IMR-90 (cell line): Measurements from ENCODE around the gene NEUROD4. TPM values are rescaled to one million over a fixed set of nuclear protein-coding genes. Genes with fewer than 3 reads are reported as not detected.

Source experiments
- ATAC-seq: fragments of 200-7000 bp; cut with Tn5 transposase; 2 replicates; pipeline ENCODE4 v1.9.1; 2020; ENCODE audit warnings: low read depth, mild to moderate bottlenecking, moderate library complexity
- BruUV-seq: library from RNA; stranded (reverse); fragments of 400-500 nt; replicated peaks from 2 replicates; lab custom pipeline; 2021; lab: Mats Ljungman, UMichigan
- CTCF ChIA-PET: fragments of 300-600 bp; formaldehyde crosslinking; extraction: SDS; loops from one replicate; lab custom pipeline; 2021; ENCODE audit warnings: antibody characterized with exemption; lab: Yijun Ruan, JAX
- POLR2A ChIA-PET: fragments of 300-600 bp; sonication (Branson Sonifier 250); formaldehyde crosslinking; loops from one replicate; lab custom pipeline; 2022; ENCODE audit warnings: antibody characterized with exemption; ENCODE audit not compliant: unreplicated experiment; lab: Charles Lee
- DNase-seq: peaks from one replicate; pipeline ENCODE4 v3.0.0; 2013
- H2AFZ ChIP-seq: replicated peaks from 2 replicates; pipeline ENCODE3; 2013; ENCODE audit warnings: low read length, mild to moderate bottlenecking; ENCODE audit not compliant: poor library complexity
- H2AK5ac ChIP-seq: 2 replicates; pipeline ENCODE4 v1.6.1; 2013; ENCODE audit warnings: low read depth, low read length, inconsistent platforms
- H2AK9ac ChIP-seq: replicated peaks from 2 replicates; pipeline ENCODE3; 2013; ENCODE audit warnings: mild to moderate bottlenecking, low read depth, low read length, moderate library complexity; ENCODE audit not compliant: poor library complexity
- H2BK120ac ChIP-seq: 2 replicates; pipeline ENCODE4 v1.6.1; 2013; ENCODE audit warnings: low read depth, low read length, inconsistent platforms
- H2BK15ac ChIP-seq: 3 replicates; pipeline ENCODE4 v1.6.1; 2013; ENCODE audit warnings: low read depth, low read length, inconsistent platforms
- H2BK20ac ChIP-seq: 2 replicates; pipeline ENCODE4 v1.6.1; 2013; ENCODE audit warnings: low read depth, mild to moderate bottlenecking, inconsistent platforms, low read length, moderate library complexity
- H2BK5ac ChIP-seq: 2 replicates; pipeline ENCODE4 v1.6.1; 2013; ENCODE audit warnings: mild to moderate bottlenecking, low read depth, low read length, inconsistent platforms; ENCODE audit not compliant: poor library complexity, severe bottlenecking
- H3K14ac ChIP-seq: replicated peaks from 2 replicates; pipeline ENCODE4 v1.6.1; 2013; ENCODE audit warnings: low read depth, low read length, inconsistent platforms
- H3K18ac ChIP-seq: 2 replicates; pipeline ENCODE4 v1.6.1; 2013; ENCODE audit warnings: low read depth, low read length, control low read depth
- H3K23ac ChIP-seq: 2 replicates; pipeline ENCODE4 v1.6.1; 2013; ENCODE audit warnings: low read depth, low read length, inconsistent platforms
- H3K27ac ChIP-seq: 2 replicates; pipeline ENCODE4 v1.5.1; 2013; ENCODE audit warnings: mild to moderate bottlenecking, control low read depth, low read length; ENCODE audit not compliant: insufficient read depth
- H3K27me3 ChIP-seq: 2 replicates; pipeline ENCODE4 v1.6.1; 2013; ENCODE audit warnings: low read length; ENCODE audit not compliant: control insufficient read depth, insufficient read depth
- H3K36me3 ChIP-seq: 2 replicates; pipeline ENCODE4 v1.6.1; 2013; ENCODE audit warnings: low read length, mixed read lengths; ENCODE audit not compliant: control insufficient read depth, insufficient read depth
- H3K4ac ChIP-seq: 2 replicates; pipeline ENCODE4 v1.6.1; 2013; ENCODE audit warnings: low read depth, low read length, inconsistent platforms
- H3K4me1 ChIP-seq: 2 replicates; pipeline ENCODE4 v1.6.1; 2013; ENCODE audit warnings: low read length, mixed read lengths; ENCODE audit not compliant: control insufficient read depth, insufficient read depth
- H3K4me2 ChIP-seq: 2 replicates; pipeline ENCODE4 v1.6.1; 2013; ENCODE audit warnings: low read depth, mild to moderate bottlenecking, control low read depth, low read length, moderate library complexity
- H3K4me3 ChIP-seq: 2 replicates; pipeline ENCODE4 v1.5.1; 2013; ENCODE audit warnings: low read depth, mild to moderate bottlenecking, control low read depth, low read length, moderate library complexity; ENCODE audit not compliant: insufficient read depth
- H3K56ac ChIP-seq: 2 replicates; pipeline ENCODE4 v1.6.1; 2013; ENCODE audit warnings: low read length, inconsistent platforms; ENCODE audit not compliant: insufficient read depth; ENCODE audit errors: extremely low read depth
- H3K79me1 ChIP-seq, 2 experiments: 2 replicates each; pipeline ENCODE4 v1.6.1; 2013; ENCODE audit warnings: low read length in 2 of 2, inconsistent platforms in 1 of 2, low read depth in 1 of 2
- H3K9ac ChIP-seq: 2 replicates; pipeline ENCODE4 v1.6.1; 2013; ENCODE audit warnings: low read depth, low read length, control low read depth
- H3K9me1 ChIP-seq: 2 replicates; pipeline ENCODE4 v1.6.1; 2013; ENCODE audit warnings: low read length, inconsistent platforms; ENCODE audit not compliant: insufficient read depth
- H3K9me3 ChIP-seq: 2 replicates; pipeline ENCODE4 v1.6.1; 2013; ENCODE audit warnings: low read length; ENCODE audit not compliant: control insufficient read depth, insufficient read depth
- H4K20me1 ChIP-seq: 2 replicates; pipeline ENCODE4 v1.6.1; 2013; ENCODE audit warnings: low read length, inconsistent platforms; ENCODE audit not compliant: insufficient read depth
- H4K5ac ChIP-seq: 2 replicates; pipeline ENCODE4 v1.6.1; 2013; ENCODE audit warnings: mild to moderate bottlenecking, low read depth, low read length, control low read depth
- H4K8ac ChIP-seq, 2 experiments: 2 replicates each; pipeline ENCODE4 v1.6.1; 2013; ENCODE audit warnings: low read depth in 2 of 2, low read length in 2 of 2, control low read depth in 1 of 2, inconsistent platforms in 1 of 2
- H4K91ac ChIP-seq: 2 replicates; pipeline ENCODE4 v1.6.1; 2013; ENCODE audit warnings: low read depth, low read length, inconsistent platforms; ENCODE audit not compliant: insufficient read depth
- BHLHE40 ChIP-seq: fragments of 150-350 bp; IDR thresholded peaks from 2 replicates; pipeline ENCODE4 v1.6.1; 2016; ENCODE audit warnings: mild to moderate bottlenecking, low read depth, low read length
- CEBPB ChIP-seq: IDR thresholded peaks from 2 replicates; pipeline ENCODE4 v1.6.1; 2012; ENCODE audit warnings: low read depth, low read length, improper control_type of control experiment
- CHD1 ChIP-seq: IDR thresholded peaks from 2 replicates; pipeline ENCODE4 v1.6.1; 2012; ENCODE audit warnings: low read depth, low read length, improper control_type of control experiment
- POLR2A ChIP-seq: IDR thresholded peaks from 2 replicates; pipeline ENCODE4 v1.6.1; 2012; ENCODE audit warnings: mild to moderate bottlenecking, low read depth, low read length
- RCOR1 ChIP-seq: IDR thresholded peaks from 2 replicates; pipeline ENCODE4 v1.6.1; 2012; ENCODE audit warnings: mild to moderate bottlenecking, low read length, improper control_type of control experiment; ENCODE audit not compliant: insufficient replicate concordance
- RFX5 ChIP-seq: IDR thresholded peaks from 2 replicates; pipeline ENCODE4 v1.8.0; 2012; ENCODE audit warnings: low read depth, mild to moderate bottlenecking, low read length, moderate library complexity
- SMC3 ChIP-seq: fragments of 150-350 bp; IDR thresholded peaks from 2 replicates; pipeline ENCODE4 v1.6.1; 2016; ENCODE audit warnings: low read depth, mild to moderate bottlenecking, antibody characterized with exemption, low read length, moderate library complexity
- USF2 ChIP-seq: fragments of 150-350 bp; IDR thresholded peaks from 2 replicates; pipeline ENCODE4 v1.6.1; 2017; ENCODE audit warnings: mild to moderate bottlenecking, antibody characterized with exemption, low read length, low read depth
- WGBS, 2 experiments: methylation state at CpG; one replicate each; pipeline versions ENCODE4 v1.1.5 to v1.1.7; 2013; ENCODE audit warnings: missing lambda C conversion rate in 2 of 2; ENCODE audit not compliant: insufficient read length in 1 of 2; ENCODE audit errors: extremely low coverage in 2 of 2; 5-methylcytosine and 5-hydroxymethylcytosine counted together
- dilution Hi-C: fragments of 300-500 bp; cut with HindIII; formaldehyde crosslinking; loops from one replicate; pipeline ENCODE4 v1.14.3; 2018; ENCODE audit warnings: low sequenced_read_pairs; ENCODE audit not compliant: unreplicated experiment
- in situ Hi-C: fragments of 300-500 bp; cut with MboI; formaldehyde crosslinking; loops from 3 replicates; pipeline ENCODE4 v1.14.3; 2019; ENCODE audit warnings: low sequenced_read_pairs, inconsistent platforms, mixed read lengths
- intact Hi-C: fragments of 100-400 bp; cut with micrococcal nuclease; formaldehyde crosslinking; loops from 2 replicates; pipeline ENCODE4 v1.10.0; 2022
- polyA plus RNA-seq, 3 experiments: library from polyadenylated mRNA; depleted of rRNA; stranded (reverse); fragments of >200 nt; gene quantifications; 2 replicates each; pipeline ENCODE4 v1.2.3, GENCODE V29; 2012; ENCODE audit warnings: low replicate concordance in 1 of 3
- total RNA-seq: library from RNA; depleted of rRNA; stranded (reverse); fragments of >200 nt; gene quantifications from 2 replicates; pipeline ENCODE4 v1.2.3, GENCODE V29; 2012
- TF ChIP-seq, protein P1 (sequence below): conservative IDR thresholded peaks from 2 replicates; pipeline ENCODE4 v1.5.1; 2012; ENCODE audit warnings: mild to moderate bottlenecking, low read depth, low read length, improper control_type of control experiment
- TF ChIP-seq, protein P2 (sequence below): fragments of 150-350 bp; IDR thresholded peaks from 2 replicates; pipeline ENCODE4 v1.6.1; 2016; ENCODE audit warnings: low read depth, mild to moderate bottlenecking, low read length, moderate library complexity, borderline replicate concordance

NEUROD4 gene
- total and polyA plus RNA-seq, 2 of the 4 experiments (the other 2 are of a cell fraction): not detected

DNA sequence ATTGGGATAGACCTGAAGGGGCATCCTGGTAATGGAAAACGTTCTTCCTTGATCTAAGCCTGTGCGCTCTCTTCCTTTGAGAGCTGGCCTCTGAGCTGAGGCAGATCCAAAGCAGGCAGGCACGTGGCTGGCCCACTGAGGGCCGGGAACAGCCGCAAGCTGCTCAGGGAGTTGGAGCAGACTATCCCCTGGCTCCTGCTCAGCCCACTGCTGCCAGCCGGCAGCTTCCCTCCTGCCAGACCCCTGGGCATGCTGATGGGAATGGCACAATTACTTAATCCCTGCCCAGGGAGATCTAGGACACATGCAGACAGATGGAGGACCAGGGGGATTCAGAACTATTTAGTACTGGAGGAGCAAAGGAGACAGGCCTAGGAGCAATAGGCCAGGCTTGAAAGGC, 14.4 kb downstream of the NEUROD4 start:
- no peak overlapping the region for H3K18ac ChIP-seq
- POLR2A ChIA-PET: no interaction called here
- no peak overlapping the region for H2BK15ac ChIP-seq
- DNase-seq: no peak
- H3K27ac ChIP-seq: no peak overlapping the region
- no peak overlapping the region for H2AFZ ChIP-seq
- dilution Hi-C loops: no loop called here
- no peaks in the 10 kb centered on the region for H3K4me1 ChIP-seq
- CTCF ChIA-PET: no interaction called here
- ATAC-seq: no peak
- H4K8ac ChIP-seq: no peak overlapping the region
- no peak overlapping the region for H2AK5ac ChIP-seq
- H3K9me3 ChIP-seq: no peaks in the 10 kb centered on the region
- H3K27me3 ChIP-seq: no peaks in the 10 kb centered on the region
- H4K5ac ChIP-seq: no peak overlapping the region
- in situ Hi-C loops: no loop called here
- H4K91ac ChIP-seq: no peak overlapping the region
- H3K4me2 ChIP-seq: no peak overlapping the region
- no peak overlapping the region for H3K14ac ChIP-seq
- H3K36me3 ChIP-seq: no peaks in the 10 kb centered on the region
- WGBS, 2 experiments: 18% methylated on average over 4 of the region's 6 CpGs; no CpG with 5 or more reads in 1 of the 2 experiments
- H4K20me1 ChIP-seq: no peaks in the 10 kb centered on the region
- TF ChIP-seq, protein P1, sequence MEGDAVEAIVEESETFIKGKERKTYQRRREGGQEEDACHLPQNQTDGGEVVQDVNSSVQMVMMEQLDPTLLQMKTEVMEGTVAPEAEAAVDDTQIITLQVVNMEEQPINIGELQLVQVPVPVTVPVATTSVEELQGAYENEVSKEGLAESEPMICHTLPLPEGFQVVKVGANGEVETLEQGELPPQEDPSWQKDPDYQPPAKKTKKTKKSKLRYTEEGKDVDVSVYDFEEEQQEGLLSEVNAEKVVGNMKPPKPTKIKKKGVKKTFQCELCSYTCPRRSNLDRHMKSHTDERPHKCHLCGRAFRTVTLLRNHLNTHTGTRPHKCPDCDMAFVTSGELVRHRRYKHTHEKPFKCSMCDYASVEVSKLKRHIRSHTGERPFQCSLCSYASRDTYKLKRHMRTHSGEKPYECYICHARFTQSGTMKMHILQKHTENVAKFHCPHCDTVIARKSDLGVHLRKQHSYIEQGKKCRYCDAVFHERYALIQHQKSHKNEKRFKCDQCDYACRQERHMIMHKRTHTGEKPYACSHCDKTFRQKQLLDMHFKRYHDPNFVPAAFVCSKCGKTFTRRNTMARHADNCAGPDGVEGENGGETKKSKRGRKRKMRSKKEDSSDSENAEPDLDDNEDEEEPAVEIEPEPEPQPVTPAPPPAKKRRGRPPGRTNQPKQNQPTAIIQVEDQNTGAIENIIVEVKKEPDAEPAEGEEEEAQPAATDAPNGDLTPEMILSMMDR: no peak
- TF ChIP-seq SMC3 (no peak), BHLHE40 (no peak), RCOR1 (no peak), POLR2A (no peak), CEBPB (no peak), CHD1 (no peak), USF2 (no peak), RFX5 (no peak)
- TF ChIP-seq, protein P2, sequence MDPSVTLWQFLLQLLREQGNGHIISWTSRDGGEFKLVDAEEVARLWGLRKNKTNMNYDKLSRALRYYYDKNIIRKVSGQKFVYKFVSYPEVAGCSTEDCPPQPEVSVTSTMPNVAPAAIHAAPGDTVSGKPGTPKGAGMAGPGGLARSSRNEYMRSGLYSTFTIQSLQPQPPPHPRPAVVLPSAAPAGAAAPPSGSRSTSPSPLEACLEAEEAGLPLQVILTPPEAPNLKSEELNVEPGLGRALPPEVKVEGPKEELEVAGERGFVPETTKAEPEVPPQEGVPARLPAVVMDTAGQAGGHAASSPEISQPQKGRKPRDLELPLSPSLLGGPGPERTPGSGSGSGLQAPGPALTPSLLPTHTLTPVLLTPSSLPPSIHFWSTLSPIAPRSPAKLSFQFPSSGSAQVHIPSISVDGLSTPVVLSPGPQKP: no peak
- no peaks in the 10 kb centered on the region for H3K9me1 ChIP-seq
- H3K4ac ChIP-seq: no peak overlapping the region
- H3K9ac ChIP-seq: no peak overlapping the region
- intact Hi-C loops: no loop called here
- H3K56ac ChIP-seq: no peak overlapping the region
- H3K4me3 ChIP-seq: no peak overlapping the region
- H2BK120ac ChIP-seq: no peak overlapping the region
- no peak overlapping the region for H3K23ac ChIP-seq
- H2BK5ac ChIP-seq: no peak overlapping the region
- H2BK20ac ChIP-seq: no peak overlapping the region
- H3K79me1 ChIP-seq: no peaks in the 10 kb centered on the region
- no TSS peak for BruUV-seq
- H2AK9ac ChIP-seq: no peak overlapping the region
